Measurements from ENCODE around the gene WEE2.

Gene WEE2

DNA sequence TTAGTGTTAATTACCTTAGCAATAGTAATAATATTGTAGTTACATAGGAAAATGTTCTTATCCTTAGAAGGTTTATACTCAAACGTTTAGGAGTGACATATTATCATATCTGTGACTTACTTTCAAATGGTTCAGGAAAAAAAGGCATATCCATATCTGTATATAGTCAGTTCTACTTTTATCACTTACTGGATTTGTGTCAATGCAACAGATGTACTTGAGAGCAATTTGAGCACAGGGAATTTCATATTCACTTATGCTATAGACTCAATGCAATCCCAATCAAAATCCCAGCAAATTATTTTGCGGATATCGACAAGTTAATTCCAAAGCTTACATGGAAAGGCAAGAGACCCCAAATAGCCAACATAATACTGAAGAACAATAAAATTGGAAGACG lies 16.2 kb upstream of the WEE2 start:
- DNase-seq = no peak

DNA sequence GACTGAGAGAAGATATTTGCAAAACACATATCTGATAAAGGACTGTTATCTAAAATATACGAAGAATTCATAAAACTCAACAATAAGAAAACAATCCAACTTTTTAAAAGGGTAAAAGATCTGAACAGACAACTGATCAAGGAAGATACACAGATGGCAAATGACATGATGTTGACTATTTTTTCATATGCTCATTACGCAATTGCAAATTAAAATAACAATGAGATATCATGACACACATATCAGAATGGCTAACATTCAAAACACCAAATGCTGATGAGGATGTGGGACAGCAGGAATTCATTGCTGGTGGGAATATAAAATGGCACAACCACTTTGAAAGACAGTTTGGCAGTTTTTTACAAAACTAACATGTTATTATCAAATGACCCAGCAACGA lies 15.1 kb upstream of the WEE2 start:
- no peak for DNase-seq

GRCh38 chr7:141695803-141696289 lies 12.3 kb upstream of the WEE2 start:
- peak; percentile 25 for DNase-seq

DNA sequence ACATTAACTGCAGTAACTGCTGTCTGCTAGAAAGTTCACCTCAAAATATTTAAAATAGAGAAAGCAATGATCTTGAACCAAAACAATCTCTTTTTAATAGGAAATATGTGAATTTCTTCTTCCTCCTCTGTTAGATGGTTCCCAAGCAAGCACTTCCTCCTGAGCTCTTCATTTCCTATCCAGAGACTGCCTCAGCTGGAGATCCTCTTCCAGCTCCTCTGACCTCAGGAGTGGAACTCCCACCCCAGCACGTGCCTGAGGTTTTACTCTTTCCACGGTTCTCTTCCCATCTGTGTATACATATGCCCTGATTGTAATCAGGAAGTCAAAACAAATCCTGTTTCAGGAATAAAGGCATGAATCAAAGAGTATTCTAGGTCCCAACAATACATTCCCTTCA lies 11.8 kb upstream of the WEE2 start:
- DNase-seq = no peak

DNA sequence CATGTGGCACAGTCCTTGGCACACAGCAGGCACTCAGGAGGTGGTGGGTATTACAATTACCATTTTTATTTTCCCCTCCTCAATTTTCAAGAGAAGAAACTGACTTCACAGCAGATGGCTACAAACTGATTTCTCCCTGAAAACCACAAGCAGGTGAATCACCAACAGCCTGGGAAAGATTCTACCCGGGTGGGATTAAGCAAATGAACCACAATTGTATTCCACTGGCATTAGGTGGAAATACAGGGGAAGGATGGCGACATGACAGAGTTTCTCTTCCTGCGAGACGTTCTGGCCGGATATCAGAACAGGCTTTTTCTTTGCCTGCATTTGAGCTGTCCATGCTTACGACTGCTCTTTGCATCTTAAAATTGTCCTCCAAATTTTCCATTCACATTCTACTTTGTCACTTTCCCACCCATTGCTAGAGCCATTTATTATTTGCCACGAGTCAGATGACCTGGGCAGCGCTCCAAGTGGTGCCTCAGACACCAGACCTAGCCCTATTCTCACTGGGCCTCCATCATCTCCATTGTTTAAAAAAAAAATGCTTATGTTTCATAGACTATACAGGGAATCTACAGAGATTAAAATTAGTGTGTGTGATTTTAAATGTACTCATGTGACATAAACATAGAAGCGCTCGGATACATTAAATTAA lies 10.8 kb upstream of the WEE2 start:
- no peak for DNase-seq

DNA sequence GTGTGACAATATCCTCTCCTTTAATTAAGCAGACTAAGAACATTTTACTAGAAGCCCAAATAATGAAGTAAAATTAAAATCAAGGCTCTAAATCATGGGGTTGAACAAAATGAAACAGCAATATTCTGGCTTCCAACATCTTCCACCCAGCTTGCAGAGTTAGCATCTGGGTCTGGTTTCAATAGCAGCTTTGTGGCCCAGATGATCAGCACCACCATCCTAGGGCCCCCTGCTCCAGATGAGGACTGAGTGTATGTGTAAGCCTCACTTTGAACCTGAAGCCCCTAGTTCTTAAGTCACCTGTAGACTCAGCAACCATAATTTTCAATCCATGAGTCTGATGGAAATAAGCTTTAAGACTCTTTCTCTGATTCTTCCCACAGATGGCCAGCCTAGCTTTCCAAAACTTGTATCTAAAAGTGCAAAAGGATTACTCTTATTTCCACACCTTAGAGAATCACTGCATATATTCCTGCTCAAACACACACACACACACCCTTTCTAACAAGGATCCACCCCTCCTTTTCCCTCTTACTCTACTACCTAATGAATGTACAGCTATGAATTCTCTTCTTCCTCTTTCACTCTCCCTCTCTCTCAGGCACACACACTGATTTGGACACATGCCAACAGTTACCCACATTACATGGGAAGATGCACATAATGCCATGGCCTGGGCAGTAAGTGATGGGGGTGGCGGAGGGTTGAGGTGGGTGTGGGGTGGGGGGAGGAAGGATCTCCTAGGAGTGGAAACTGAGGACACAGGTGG lies 9.7 kb upstream of the WEE2 start:
- peak; percentile 38 for DNase-seq

GRCh38 chr7:141699860-141700259 lies 8.3 kb upstream of the WEE2 start:
- DNase-seq = no peak

DNA sequence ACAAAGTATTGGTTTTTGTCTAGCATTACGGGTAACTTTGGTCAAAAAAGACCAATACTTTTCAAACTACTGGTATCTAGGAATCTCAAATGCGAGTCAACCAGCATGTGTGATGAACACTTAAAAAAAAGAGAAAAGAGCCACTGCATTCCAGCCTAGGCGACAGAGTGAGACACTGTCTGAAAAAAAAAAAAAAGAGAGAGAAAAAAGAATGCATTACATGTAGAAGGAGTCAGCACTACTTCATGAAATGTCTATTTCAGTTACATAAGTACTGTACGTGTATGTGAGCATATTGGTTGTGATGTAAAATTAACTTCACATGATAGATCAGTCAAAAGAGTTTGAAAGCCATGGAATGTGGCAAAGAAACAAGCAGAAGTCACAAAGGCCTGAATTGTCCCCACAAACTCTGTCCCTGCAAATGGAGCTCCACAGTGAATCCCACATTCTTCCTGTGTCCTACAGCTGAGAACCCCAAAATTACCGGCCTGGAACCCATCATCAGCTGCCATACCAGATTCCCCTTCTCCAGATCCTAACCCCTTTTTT lies 7.8 kb upstream of the WEE2 start:
- no peak for DNase-seq

- DNase-seq = no peak
Measured at GRCh38 chr7:141700848-141701371, 7.2 kb upstream of the WEE2 start.

DNA sequence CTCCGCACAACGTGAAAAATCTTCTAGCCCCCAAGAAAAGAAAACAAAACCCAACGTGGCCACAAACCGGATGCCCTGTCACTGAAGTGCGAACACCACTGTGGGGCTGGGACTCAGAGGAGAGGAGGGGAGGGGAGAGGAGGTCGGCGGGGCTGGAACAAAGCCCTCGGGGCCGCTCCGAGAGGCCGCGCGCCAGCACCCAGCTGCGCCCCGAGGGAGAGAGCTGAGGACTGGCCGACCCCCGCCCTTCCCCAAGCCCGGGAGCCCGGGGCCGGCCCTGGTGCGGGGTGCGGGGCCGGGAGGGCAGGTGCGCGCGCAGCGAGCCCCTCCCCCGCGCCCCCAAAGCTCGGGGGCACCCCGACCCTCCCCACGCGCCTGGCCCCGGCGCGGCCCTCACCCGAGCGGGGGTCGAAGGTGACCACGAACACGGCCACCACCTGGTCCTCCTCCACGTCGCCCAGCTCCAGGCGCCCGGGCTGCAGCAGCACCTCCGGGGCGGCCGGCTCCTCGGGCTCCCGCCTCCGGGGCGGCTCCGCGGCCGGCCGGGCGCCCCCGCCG lies 6.6 kb upstream of the WEE2 start:
- peak; percentile 58 for DNase-seq

DNA sequence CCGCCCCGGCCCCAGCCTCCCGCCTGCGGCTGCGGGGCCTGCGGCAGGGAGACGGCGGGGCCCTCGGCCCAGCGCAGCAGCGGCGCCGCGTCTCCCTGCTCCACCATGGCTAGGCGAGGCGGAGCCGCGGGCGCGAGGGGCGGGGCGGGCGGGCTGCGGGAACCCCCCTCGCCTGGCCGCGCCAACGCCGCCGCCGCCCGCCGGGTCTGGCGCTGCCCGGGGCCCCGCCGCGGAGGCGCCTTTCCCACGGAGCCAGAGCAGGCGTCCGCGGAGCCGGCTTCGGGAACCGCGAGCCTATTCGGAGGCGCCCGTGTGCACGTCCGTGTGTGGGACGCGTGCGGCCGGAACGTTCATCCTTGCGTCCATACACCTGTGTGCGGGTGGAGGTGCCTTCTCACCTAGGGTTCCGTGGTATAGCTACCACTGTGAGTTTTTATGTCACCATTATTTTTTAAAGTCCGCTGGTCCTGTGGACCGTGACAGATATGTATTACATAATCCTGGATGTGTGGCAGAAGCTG lies 6.0 kb upstream of the WEE2 start, which contains the start of gene DENND11:
DENND11 (minus strand) TSS at position 120 of the 521 bp plus-strand sequence; CDS start at position 107, 13 bp downstream.
- DNase-seq = peak; percentile 69

DNA sequence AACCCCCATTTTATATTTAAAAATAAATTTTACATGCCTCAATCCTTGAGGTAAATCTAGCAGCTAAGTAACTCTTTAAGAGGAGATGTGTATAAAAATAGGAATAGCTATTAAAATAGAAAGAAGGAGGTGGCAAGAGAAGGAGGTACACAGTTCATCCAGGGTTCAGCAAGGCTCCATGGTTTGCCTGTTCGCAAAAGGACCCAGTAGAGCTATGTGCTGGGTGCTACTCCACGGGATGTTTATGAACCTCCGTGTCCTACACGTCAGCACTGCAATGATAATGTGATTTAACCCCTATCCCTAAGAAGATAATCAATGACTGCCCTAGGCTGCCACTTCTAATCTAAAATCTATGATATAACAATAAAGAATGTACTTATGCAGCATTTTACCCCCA lies 5.3 kb upstream of the WEE2 start:
- DNase-seq = no peak

GRCh38 chr7:141704112-141704511 lies 4.0 kb upstream of the WEE2 start:
- no peak for DNase-seq

GRCh38 chr7:141704741-141705140 lies 3.4 kb upstream of the WEE2 start:
- no peak for DNase-seq

- DNase-seq = peak; percentile 29
Measured at GRCh38 chr7:141706239-141707064, 1.7 kb upstream of the WEE2 start.

- no peak for DNase-seq
Measured at GRCh38 chr7:141709318-141709717, 1.2 kb downstream of the WEE2 start.

- DNase-seq = no peak
Measured at GRCh38 chr7:141709749-141710148, 1.6 kb downstream of the WEE2 start.

DNA sequence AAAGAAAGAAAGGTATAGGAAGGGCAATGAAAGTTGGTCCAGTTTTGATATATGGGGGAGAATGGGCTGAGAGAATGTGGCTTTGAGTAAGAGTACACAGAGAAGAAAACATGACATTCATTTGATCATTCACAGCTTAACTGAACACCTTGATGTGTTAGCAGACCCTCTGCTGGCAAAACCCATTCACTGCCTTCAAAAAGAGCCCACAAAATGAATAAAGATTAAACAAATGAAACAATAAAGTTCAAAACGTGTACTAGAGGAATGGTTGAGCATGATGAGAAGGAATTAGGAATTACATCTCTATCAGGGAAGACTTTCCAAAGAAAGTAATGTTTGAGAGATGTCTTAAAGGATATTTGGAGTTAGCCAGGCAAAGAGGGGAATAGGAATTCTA lies 2.1 kb downstream of the WEE2 start:
- no peak for DNase-seq

GRCh38 chr7:141712603-141713255 lies 4.6 kb downstream of the WEE2 start:
- DNase-seq = no peak

- DNase-seq = no peak
Measured at GRCh38 chr7:141713890-141714289, 5.7 kb downstream of the WEE2 start.

DNA sequence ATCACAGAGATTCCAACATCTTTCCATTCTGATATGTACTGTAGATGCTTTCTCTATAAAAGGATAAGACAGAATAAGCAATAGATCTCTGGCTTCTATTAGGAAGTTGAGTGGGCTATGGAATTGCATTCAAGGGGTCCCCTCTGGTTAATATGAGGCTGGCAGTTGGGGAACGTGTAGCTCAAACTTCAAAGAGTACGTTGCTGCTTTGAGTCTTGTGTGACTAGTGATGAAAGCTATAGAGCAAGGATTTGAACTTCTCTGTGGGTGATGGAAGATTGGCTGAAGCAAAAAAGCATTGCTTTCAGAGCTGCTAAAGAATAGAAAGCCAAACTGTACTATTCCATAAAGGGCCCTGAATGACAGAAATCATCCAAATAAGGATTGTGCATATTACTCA lies 6.4 kb downstream of the WEE2 start:
- no peak for DNase-seq

GRCh38 chr7:141715018-141715417 lies 6.9 kb downstream of the WEE2 start:
- DNase-seq = no peak

Data from NCI-H345 (cell line).